Endothelial cell of umbilical vein (primary cell): ENCODE results near the gene SATB1. TPM values are rescaled to one million over a fixed set of nuclear protein-coding genes. Genes with fewer than 3 reads are reported as not detected.

Source experiments
- BruUV-seq: library from RNA; stranded (reverse); fragments of 400-500 nt; replicated peaks from 2 replicates; lab custom pipeline; 2021; lab: Mats Ljungman, UMichigan
- CTCF ChIA-PET: fragments of 300-600, 350-600 bp; sonication (Branson Sonifier 250); formaldehyde crosslinking; loops from one replicate; lab custom pipeline; 2021; ENCODE audit warnings: antibody characterized with exemption, inconsistent platforms; lab: Charles Lee
- POLR2A ChIA-PET: fragments of 300-600, 350-600 bp; sonication (Branson Sonifier 250); formaldehyde crosslinking; loops from one replicate; lab custom pipeline; 2021; ENCODE audit warnings: antibody characterized with exemption, inconsistent platforms; lab: Charles Lee
- DNase-seq: peaks from one replicate; pipeline ENCODE4 v3.0.0-alpha.2; 2011; ENCODE audit warnings: low read depth, low spot score
- FAIRE-seq: peaks from 2 replicates; lab custom pipeline; 2011; peaks lifted over from hg19 to GRCh38; lab: Jason Lieb, UNC
- H2AFZ ChIP-seq: 2 replicates; pipeline ENCODE4 v1.6.0; 2012; ENCODE audit warnings: low read depth, low read length, control low read depth, inconsistent platforms
- H3K27ac ChIP-seq: 2 replicates; pipeline ENCODE4 v1.5.1; 2011; ENCODE audit warnings: low read depth, mild to moderate bottlenecking, control low read depth, low read length, moderate library complexity; ENCODE audit not compliant: insufficient read depth
- H3K27me3 ChIP-seq, 2 experiments: 2 replicates each; pipeline versions ENCODE4 v1.6.0 to v1.6.1; 2011; ENCODE audit warnings: low read length in 2 of 2, mixed read lengths in 1 of 2; ENCODE audit not compliant: control insufficient read depth in 2 of 2, insufficient read depth in 2 of 2
- H3K36me3 ChIP-seq, 2 experiments: 2 replicates in 1 of 2; 3 replicates in 1 of 2; pipeline ENCODE4 v1.5.1; 2011; ENCODE audit warnings: low read length in 2 of 2, mild to moderate bottlenecking in 1 of 2, moderate library complexity in 1 of 2; ENCODE audit not compliant: control insufficient read depth in 2 of 2, insufficient read depth in 2 of 2; ENCODE audit errors: extremely low read depth in 1 of 2
- H3K4me1 ChIP-seq: 3 replicates; pipeline ENCODE4 v1.5.1; 2011; ENCODE audit warnings: mild to moderate bottlenecking, low read length; ENCODE audit not compliant: control insufficient read depth, insufficient read depth; ENCODE audit errors: extremely low read depth
- H3K4me2 ChIP-seq: 2 replicates; pipeline ENCODE4 v1.6.1; 2011; ENCODE audit warnings: low read length, control low read depth, mixed read lengths; ENCODE audit not compliant: insufficient read depth
- H3K4me3 ChIP-seq, 3 experiments: fragments of 200-600 bp in 1 of 3; sonication (generic), shearing (Covaris generic) in 1 of 3; replicated peaks in 1 of 3; 2 replicates each; pipeline ENCODE4 v1.5.1; 2011 to 2016; ENCODE audit warnings: control low read depth in 3 of 3, low read length in 3 of 3, mild to moderate bottlenecking in 2 of 3, inconsistent platforms in 1 of 3, low read depth in 1 of 3, moderate library complexity in 1 of 3; ENCODE audit not compliant: insufficient read depth in 1 of 3
- H3K79me2 ChIP-seq: 2 replicates; pipeline ENCODE4 v1.6.0; 2012; ENCODE audit warnings: low read length, inconsistent platforms; ENCODE audit not compliant: control insufficient read depth, insufficient read depth
- H3K9ac ChIP-seq: replicated peaks from 2 replicates; pipeline ENCODE3; 2011; ENCODE audit warnings: low read length, control low read depth; ENCODE audit not compliant: insufficient read depth; ENCODE audit errors: extremely low read depth
- H3K9me1 ChIP-seq: replicated peaks from 3 replicates; pipeline ENCODE4 v1.6.0; 2011; ENCODE audit warnings: mild to moderate bottlenecking, low read length; ENCODE audit not compliant: control insufficient read depth, insufficient read depth; ENCODE audit errors: extremely low read depth
- H3K9me3 ChIP-seq: replicated peaks from 2 replicates; pipeline ENCODE4 v1.5.1; 2012; ENCODE audit warnings: low read length, inconsistent platforms; ENCODE audit not compliant: control insufficient read depth, insufficient read depth
- H4K20me1 ChIP-seq: replicated peaks from 2 replicates; pipeline ENCODE3; 2011; ENCODE audit warnings: mild to moderate bottlenecking, low read length; ENCODE audit not compliant: control insufficient read depth, insufficient read depth; ENCODE audit errors: extremely low read depth
- EZH2 ChIP-seq: IDR thresholded peaks from 2 replicates; pipeline ENCODE4 v1.6.1; 2012; ENCODE audit warnings: borderline replicate concordance, low read depth, mild to moderate bottlenecking, moderate library complexity, low read length, inconsistent platforms; ENCODE audit not compliant: severe bottlenecking
- FOS ChIP-seq: IDR thresholded peaks from 2 replicates; pipeline ENCODE4 v1.6.1; 2011; ENCODE audit warnings: mild to moderate bottlenecking, low read length, moderate library complexity, borderline replicate concordance; ENCODE audit not compliant: insufficient read depth
- GATA2 ChIP-seq: IDR thresholded peaks from 2 replicates; pipeline ENCODE4 v1.7.0; 2011; ENCODE audit warnings: low read depth, mild to moderate bottlenecking, moderate library complexity, mixed read lengths, low read length; ENCODE audit not compliant: insufficient read length, insufficient read depth
- JUN ChIP-seq: IDR thresholded peaks from 2 replicates; pipeline ENCODE4 v1.6.1; 2011; ENCODE audit warnings: borderline replicate concordance, low read depth; ENCODE audit not compliant: insufficient read length, insufficient read depth
- MYC ChIP-seq: IDR thresholded peaks from one replicate; pipeline ENCODE4 v1.6.1; 2011; ENCODE audit warnings: mild to moderate bottlenecking, low read depth, low read length
- POLR2A ChIP-seq: IDR thresholded peaks from 2 replicates; pipeline ENCODE4 v1.6.1; 2012; ENCODE audit warnings: low read depth, mild to moderate bottlenecking, control low read depth, low read length
- POLR2AphosphoS5 ChIP-seq: IDR thresholded peaks from 2 replicates; pipeline ENCODE4 v1.6.1; 2012; ENCODE audit warnings: low read depth, mild to moderate bottlenecking, control low read depth, low read length, moderate library complexity; ENCODE audit not compliant: insufficient read depth
- dilution Hi-C: fragments of 300-500 bp; cut with MboI; formaldehyde crosslinking; loops from one replicate; pipeline ENCODE4 v1.15.0; 2019; ENCODE audit warnings: low sequenced_read_pairs; ENCODE audit not compliant: extremely low pct_ligation_motif_present
- intact Hi-C: fragments of 100-400 bp; cut with micrococcal nuclease; formaldehyde crosslinking; loops from one replicate; pipeline ENCODE4 v1.10.0; 2022
- polyA plus RNA-seq, 4 experiments: library from polyadenylated mRNA; depleted of rRNA in 3 of 4; stranded (reverse) in 3 of 4; unstranded in 1 of 4; fragments of >200 nt; gene quantifications; 2 replicates each; pipeline versions ENCODE4 v1.2.1 to v1.2.3, GENCODE V29; 2011 to 2012; ENCODE audit warnings: missing spikeins in 1 of 4
- total RNA-seq: library from RNA; stranded (reverse); gene quantifications from 2 replicates; pipeline ENCODE4 v1.2.3, GENCODE V29; 2021
- TF ChIP-seq, protein P1 (sequence below), 2 donors: IDR thresholded peaks; 1 replicate in 1 of 2; 2 replicates in 1 of 2; pipeline ENCODE4 v1.5.1; 2011; ENCODE audit warnings: low read length in 2 of 2, mild to moderate bottlenecking in 2 of 2, moderate library complexity in 2 of 2, control low read depth in 1 of 2, inconsistent platforms in 1 of 2, low read depth in 1 of 2; ENCODE audit not compliant: insufficient read depth in 1 of 2; ENCODE audit errors: extremely low read depth in 1 of 2
- TF ChIP-seq, protein P2 (sequence below): IDR thresholded peaks from 2 replicates; pipeline ENCODE4 v1.6.1; 2011; ENCODE audit not compliant: insufficient read depth, insufficient read length

SATB1 gene
- total and polyA plus RNA-seq, 2 donors (not counting 3 experiments of a cell fraction or from before 2014, with no cell fraction given) = 3.9 to 6.2 TPM

DNA sequence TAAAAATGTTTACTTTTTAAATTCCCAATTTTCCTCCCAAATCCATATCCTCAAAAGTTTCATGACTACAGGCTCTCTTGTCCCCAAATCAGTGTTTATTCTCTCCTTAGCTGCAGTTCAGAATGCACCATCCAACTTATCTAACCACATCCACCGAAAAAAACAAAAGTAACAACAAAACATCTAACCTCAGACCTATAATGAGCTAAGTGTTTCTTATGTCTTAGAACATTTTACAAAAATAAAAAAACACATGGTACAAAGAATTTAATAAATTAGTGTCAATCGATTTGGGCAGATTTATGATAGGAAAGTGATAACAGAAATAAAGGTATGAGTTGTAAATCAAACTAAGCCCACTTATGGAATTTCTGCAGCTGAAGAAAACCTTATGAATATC, 13.6 kb downstream of the SATB1 start:
- no peaks in the 10 kb centered on the region for H3K9me1 ChIP-seq
- no peaks in the 10 kb centered on the region for H4K20me1 ChIP-seq
- DNase-seq (no peak), FAIRE-seq (no peak)
- CTCF ChIA-PET = no interaction called here
- H3K79me2 ChIP-seq = no peaks in the 10 kb centered on the region
- no TSS peak for BruUV-seq
- H3K4me2 ChIP-seq = no peak overlapping the region
- H3K27ac ChIP-seq = no peak overlapping the region
- H2AFZ ChIP-seq = no peak overlapping the region
- no peaks in the 10 kb centered on the region for H3K9me3 ChIP-seq
- intact Hi-C loops (no loop called here), dilution Hi-C loops (no loop called here)
- no peak overlapping the region for H3K4me3 ChIP-seq
- TF ChIP-seq, protein P1, sequence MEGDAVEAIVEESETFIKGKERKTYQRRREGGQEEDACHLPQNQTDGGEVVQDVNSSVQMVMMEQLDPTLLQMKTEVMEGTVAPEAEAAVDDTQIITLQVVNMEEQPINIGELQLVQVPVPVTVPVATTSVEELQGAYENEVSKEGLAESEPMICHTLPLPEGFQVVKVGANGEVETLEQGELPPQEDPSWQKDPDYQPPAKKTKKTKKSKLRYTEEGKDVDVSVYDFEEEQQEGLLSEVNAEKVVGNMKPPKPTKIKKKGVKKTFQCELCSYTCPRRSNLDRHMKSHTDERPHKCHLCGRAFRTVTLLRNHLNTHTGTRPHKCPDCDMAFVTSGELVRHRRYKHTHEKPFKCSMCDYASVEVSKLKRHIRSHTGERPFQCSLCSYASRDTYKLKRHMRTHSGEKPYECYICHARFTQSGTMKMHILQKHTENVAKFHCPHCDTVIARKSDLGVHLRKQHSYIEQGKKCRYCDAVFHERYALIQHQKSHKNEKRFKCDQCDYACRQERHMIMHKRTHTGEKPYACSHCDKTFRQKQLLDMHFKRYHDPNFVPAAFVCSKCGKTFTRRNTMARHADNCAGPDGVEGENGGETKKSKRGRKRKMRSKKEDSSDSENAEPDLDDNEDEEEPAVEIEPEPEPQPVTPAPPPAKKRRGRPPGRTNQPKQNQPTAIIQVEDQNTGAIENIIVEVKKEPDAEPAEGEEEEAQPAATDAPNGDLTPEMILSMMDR (IDR thresholded peaks at IDR 0.05; ENCODE audit: extremely low read depth in 1 of 2, insufficient read depth in 1 of 2, low read depth in 1 of 2, low read length in 2 of 2) = no peak
- TF ChIP-seq GATA2 = no peak
- no peak for TF ChIP-seq POLR2AphosphoS5
- TF ChIP-seq EZH2 = no peak
- TF ChIP-seq MYC = no peak
- TF ChIP-seq, protein P2, sequence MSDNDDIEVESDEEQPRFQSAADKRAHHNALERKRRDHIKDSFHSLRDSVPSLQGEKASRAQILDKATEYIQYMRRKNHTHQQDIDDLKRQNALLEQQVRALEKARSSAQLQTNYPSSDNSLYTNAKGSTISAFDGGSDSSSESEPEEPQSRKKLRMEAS = no peak
- no peak for TF ChIP-seq FOS
- TF ChIP-seq POLR2A = no peak
- TF ChIP-seq JUN = no peak
- H3K36me3 ChIP-seq = no peaks in the 10 kb centered on the region
- no peaks in the 10 kb centered on the region for H3K27me3 ChIP-seq
- H3K4me1 ChIP-seq = no peaks in the 10 kb centered on the region
- POLR2A ChIA-PET = no interaction called here
- H3K9ac ChIP-seq = no peak overlapping the region
